Upper lobe of left lung (tissue), 6 donors: Measurements from ENCODE around the gene PDE11A. TPM values are rescaled to one million over a fixed set of nuclear protein-coding genes. Genes with fewer than 3 reads are reported as not detected.

ENCODE experiments used
- ATAC-seq, 2 donors: fragments of 200-7000 bp; cut with Tn5 transposase; one replicate each; pipeline ENCODE4 v1.9.1; 2022; ENCODE audit warnings: mild to moderate bottlenecking in 2 of 2, moderate library complexity in 2 of 2; ENCODE audit not compliant: low FRiP score in 2 of 2
- DNase-seq, 2 donors: peaks; one replicate each; pipeline ENCODE4 v3.0.0-alpha.2; 2019 to 2020
- H3K27ac ChIP-seq, 4 donors: fragments of 200-600 bp; sonication (generic); one replicate each; pipeline ENCODE4 v1.5.1; 2016 to 2019
- H3K27me3 ChIP-seq, 4 donors: fragments of 200-600 bp; sonication (generic); one replicate each; pipeline ENCODE4 v1.5.1; 2017 to 2019
- H3K36me3 ChIP-seq, 4 donors: fragments of 200-600 bp; sonication (generic); one replicate each; pipeline ENCODE4 v1.5.1; 2016 to 2019
- H3K4me1 ChIP-seq, 4 donors: fragments of 200-600 bp; sonication (generic); one replicate each; pipeline ENCODE4 v1.5.1; 2018 to 2019
- H3K4me3 ChIP-seq, 4 donors: fragments of 200-600 bp; sonication (generic); one replicate each; pipeline ENCODE4 v1.5.1; 2017 to 2019; ENCODE audit warnings: mild to moderate bottlenecking in 2 of 4, moderate library complexity in 1 of 4
- H3K9me3 ChIP-seq, 4 donors: fragments of 200-600 bp; sonication (generic); one replicate each; pipeline ENCODE4 v1.5.1; 2018 to 2019
- CTCF ChIP-seq, 6 experiments: fragments of 450-650 bp in 4 of 6; fragments of 200-600 bp in 2 of 6; sonication (generic) in 2 of 6; IDR thresholded peaks; one replicate each; pipeline ENCODE4 v1.5.1; 2016 to 2019; ENCODE audit warnings: antibody characterized with exemption in 6 of 6
- EP300 ChIP-seq, 4 donors: sonication (generic); formaldehyde crosslinking; IDR thresholded peaks; one replicate each; pipeline ENCODE4 v1.5.1; 2017; ENCODE audit warnings: antibody characterized with exemption in 4 of 4, control low read depth in 2 of 4
- POLR2A ChIP-seq, 4 donors: fragments of 450-650 bp; IDR thresholded peaks; one replicate each; pipeline ENCODE4 v1.5.1; 2016 to 2017; ENCODE audit warnings: antibody characterized with exemption in 4 of 4, mild to moderate bottlenecking in 2 of 4
- POLR2AphosphoS5 ChIP-seq, 2 donors: sonication (generic); formaldehyde crosslinking; IDR thresholded peaks; one replicate each; pipeline ENCODE4 v1.5.1; 2017; ENCODE audit warnings: antibody characterized with exemption in 2 of 2
- WGBS, 2 donors: methylation state at CpG; one replicate each; pipeline ENCODE4 v1.1.5; 2017 to 2018; 5-methylcytosine and 5-hydroxymethylcytosine counted together
- total RNA-seq, 6 donors: library from RNA; depleted of rRNA in 4 of 6; stranded (reverse); fragments of >200 nt in 4 of 6; gene quantifications; one replicate each; pipeline versions ENCODE4 v1.1.0 to v1.2.1, GENCODE V29; 2016 to 2021
- donor health status: DM: no; HTN: no; CAD: no; lungs with moderate emphysema.
- donor health status: DM: no; HTN: yes; CAD: no; lungs with severe emphysema.

The PDE11A gene
- total RNA-seq, 6 donors from 2014 or later = 0.03 to 0.57 (median 0.33) TPM; not detected in 3

GRCh38 chr2:177585234-177585863 is 487.2 kb downstream of the PDE11A start:
- H3K27me3 ChIP-seq = no peaks in the 10 kb centered on the region
- TF ChIP-seq POLR2A (IDR thresholded peaks at IDR 0.05) (no peak), CTCF (IDR thresholded peaks at IDR 0.05) (no peak), POLR2AphosphoS5 (IDR thresholded peaks at IDR 0.05) (no peak), EP300 (IDR thresholded peaks at IDR 0.05) (no peak)
- no peak for ATAC-seq
- no peaks in the 10 kb centered on the region for H3K4me1 ChIP-seq
- no peak for DNase-seq
- no peak overlapping the region for H3K4me3 ChIP-seq
- no peaks in the 10 kb centered on the region for H3K9me3 ChIP-seq
- 82 to 87% methylated on average over 5 of the region's 5 CpGs for WGBS, 2 donors
- no peaks in the 10 kb centered on the region for H3K36me3 ChIP-seq
- H3K27ac ChIP-seq = no peak overlapping the region

GRCh38 chr2:177584030-177584692 is 488.4 kb downstream of the PDE11A start:
- Histone ChIP-seq H3K9me3 (no peaks in the 10 kb centered on the region), H3K4me1 (no peaks in the 10 kb centered on the region), H3K27me3 (no peaks in the 10 kb centered on the region), H3K27ac (no peak overlapping the region), H3K36me3 (no peaks in the 10 kb centered on the region), H3K4me3 (no peak overlapping the region)
- DNase-seq (no peak), ATAC-seq (no peak)
- WGBS, 2 donors = 85 to 93% methylated on average over 5 to 6 of the region's 6 CpGs
- TF ChIP-seq CTCF (IDR thresholded peaks at IDR 0.05) = no peak
- TF ChIP-seq POLR2AphosphoS5 (IDR thresholded peaks at IDR 0.05) = no peak
- no peak for TF ChIP-seq EP300 (IDR thresholded peaks at IDR 0.05)
- TF ChIP-seq POLR2A (IDR thresholded peaks at IDR 0.05) = no peak

DNA sequence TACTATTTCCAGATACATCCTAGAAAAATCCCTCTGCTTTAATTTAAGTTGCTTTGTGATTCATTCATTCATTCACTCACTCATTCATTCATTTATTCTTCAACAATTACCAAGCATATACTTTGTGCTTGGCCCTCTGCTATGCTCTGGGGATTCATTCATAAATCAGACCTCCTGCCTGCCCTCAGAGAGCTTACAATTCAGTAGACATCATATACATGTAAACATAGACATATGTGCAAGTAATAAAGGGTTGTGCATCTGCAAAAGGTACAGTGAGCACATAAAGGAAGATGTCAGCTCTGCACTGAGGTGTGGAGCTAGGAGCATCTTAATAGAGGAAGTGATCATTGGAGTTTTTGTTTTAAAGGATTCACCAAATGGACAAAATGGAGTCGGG is 490.6 kb downstream of the PDE11A start:
- no peaks in the 10 kb centered on the region for H3K27me3 ChIP-seq
- ATAC-seq (no peak), DNase-seq (no peak)
- H3K27ac ChIP-seq = no peak overlapping the region
- TF ChIP-seq CTCF (IDR thresholded peaks at IDR 0.05) = no peak
- TF ChIP-seq POLR2A (IDR thresholded peaks at IDR 0.05) = no peak
- TF ChIP-seq EP300 (IDR thresholded peaks at IDR 0.05) = no peak
- no peak for TF ChIP-seq POLR2AphosphoS5 (IDR thresholded peaks at IDR 0.05)
- WGBS, 2 donors = 94 to 97% methylated on average over 1 of the region's 1 CpG
- H3K9me3 ChIP-seq = no peaks in the 10 kb centered on the region
- no peaks in the 10 kb centered on the region for H3K4me1 ChIP-seq
- H3K4me3 ChIP-seq = no peak overlapping the region
- no peaks in the 10 kb centered on the region for H3K36me3 ChIP-seq

- Histone ChIP-seq H3K36me3 (no peaks in the 10 kb centered on the region), H3K4me1 (no peaks in the 10 kb centered on the region), H3K27me3 (no peaks in the 10 kb centered on the region), H3K4me3 (no peak overlapping the region), H3K27ac (no peak overlapping the region), H3K9me3 (no peaks in the 10 kb centered on the region)
- DNase-seq = no peak
- WGBS, 2 donors = 61 to 71% methylated on average over 3 of the region's 3 CpGs
- no peak for TF ChIP-seq CTCF (IDR thresholded peaks at IDR 0.05)
- no peak for TF ChIP-seq POLR2AphosphoS5 (IDR thresholded peaks at IDR 0.05)
- no peak for TF ChIP-seq POLR2A (IDR thresholded peaks at IDR 0.05)
- TF ChIP-seq EP300 (IDR thresholded peaks at IDR 0.05) = no peak
- ATAC-seq = no peak
Measured at GRCh38 chr2:177579486-177580036, 493.0 kb downstream of the PDE11A start.
